Memory B cell (primary cell): Measurements from ENCODE around the gene HNRNPU.

ENCODE experiments used
- ATAC-seq: fragments of 150-1000 bp; cut with Tn5 transposase; 2 replicates; pipeline ENCODE4 v1.10.0; 2021; ENCODE audit warnings: low read depth, mild to moderate bottlenecking, moderate library complexity
- DNase-seq, 2 donors: peaks; one replicate each; pipeline ENCODE4 v3.0.0; 2022; ENCODE audit warnings: low spot score in 2 of 2
- H3K27ac Mint-ChIP-seq: one replicate; pipeline ENCODE4 v1.8.0; 2022; ENCODE audit warnings: mild to moderate bottlenecking, moderate library complexity, mixed read lengths
- H3K27me3 Mint-ChIP-seq: one replicate; pipeline ENCODE4 v1.8.0; 2022; ENCODE audit warnings: mixed read lengths
- H3K36me3 Mint-ChIP-seq: one replicate; pipeline ENCODE4 v1.8.0; 2022; ENCODE audit warnings: mild to moderate bottlenecking, mixed read lengths
- H3K4me1 Mint-ChIP-seq: one replicate; pipeline ENCODE4 v1.8.0; 2022; ENCODE audit warnings: mixed read lengths
- H3K4me3 Mint-ChIP-seq: one replicate; pipeline ENCODE4 v1.8.0; 2022; ENCODE audit warnings: mild to moderate bottlenecking, moderate library complexity, mixed read lengths
- H3K9me3 Mint-ChIP-seq: one replicate; pipeline ENCODE4 v1.8.0; 2022; ENCODE audit warnings: mixed read lengths

HNRNPU gene

GRCh38 chr1:244817415-244817894, 46.9 kb downstream of the HNRNPU start:
- Mint-ChIP-seq H3K4me3 (no peak overlapping the region), H3K27me3 (no peaks in the 10 kb centered on the region), H3K9me3 (no peaks in the 10 kb centered on the region), H3K27ac (peak overlapping the region; percentile 35), H3K36me3 (no peaks in the 10 kb centered on the region), H3K4me1 (peaks cover 22% of the 10 kb centered on the region)
- DNase-seq (no peak), ATAC-seq (no peak)

- peak overlapping the region; percentile 74 for H3K27ac Mint-ChIP-seq
- no peaks in the 10 kb centered on the region for H3K36me3 Mint-ChIP-seq
- DNase-seq = peak; percentile 37 to 44
- H3K9me3 Mint-ChIP-seq = no peaks in the 10 kb centered on the region
- no peaks in the 10 kb centered on the region for H3K27me3 Mint-ChIP-seq
- peaks cover 22% of the 10 kb centered on the region for H3K4me1 Mint-ChIP-seq
- H3K4me3 Mint-ChIP-seq = peak overlapping the region; percentile 87
- peak; percentile 76 for ATAC-seq
Measured at GRCh38 chr1:244815600-244816099, 48.7 kb downstream of the HNRNPU start.

GRCh38 chr1:244813327-244813726, 51.0 kb downstream of the HNRNPU start:
- H3K36me3 Mint-ChIP-seq = no peaks in the 10 kb centered on the region

GRCh38 chr1:244810221-244810620, 54.1 kb downstream of the HNRNPU start:
- Mint-ChIP-seq H3K4me3 (no peak overlapping the region), H3K27me3 (no peaks in the 10 kb centered on the region), H3K36me3 (no peaks in the 10 kb centered on the region), H3K4me1 (peaks cover 9% of the 10 kb centered on the region), H3K27ac (peak overlapping the region; percentile 28), H3K9me3 (no peaks in the 10 kb centered on the region)
- ATAC-seq (no peak), DNase-seq (no peak)

More at GRCh38 chr1:244813327-244813726, 51.0 kb downstream of the HNRNPU start:
- no peaks in the 10 kb centered on the region for H3K27me3 Mint-ChIP-seq
- DNase-seq = no peak
- no peak overlapping the region for H3K4me3 Mint-ChIP-seq
- ATAC-seq = no peak
- no peaks in the 10 kb centered on the region for H3K9me3 Mint-ChIP-seq
- peaks cover 22% of the 10 kb centered on the region for H3K4me1 Mint-ChIP-seq
- no peak overlapping the region for H3K27ac Mint-ChIP-seq

- Mint-ChIP-seq H3K4me3 (no peak overlapping the region), H3K9me3 (no peaks in the 10 kb centered on the region)
Measured at GRCh38 chr1:244807138-244807537, 57.2 kb downstream of the HNRNPU start.

GRCh38 chr1:244804841-244805240, 59.5 kb downstream of the HNRNPU start:
- Mint-ChIP-seq H3K27ac (no peak overlapping the region), H3K36me3 (no peaks in the 10 kb centered on the region), H3K4me3 (no peak overlapping the region), H3K9me3 (no peaks in the 10 kb centered on the region), H3K4me1 (peaks cover 5% of the 10 kb centered on the region), H3K27me3 (peaks cover 1% of the 10 kb centered on the region)
- DNase-seq (no peak), ATAC-seq (no peak)

More at GRCh38 chr1:244807138-244807537, 57.2 kb downstream of the HNRNPU start:
- no peaks in the 10 kb centered on the region for H3K36me3 Mint-ChIP-seq
- H3K27me3 Mint-ChIP-seq = peaks cover 1% of the 10 kb centered on the region
- DNase-seq = no peak
- H3K27ac Mint-ChIP-seq = no peak overlapping the region
- H3K4me1 Mint-ChIP-seq = no peaks in the 10 kb centered on the region
- ATAC-seq = no peak

GRCh38 chr1:244802556-244803239, 61.6 kb downstream of the HNRNPU start:
- H3K9me3 Mint-ChIP-seq = no peaks in the 10 kb centered on the region
- DNase-seq (no peak), ATAC-seq (no peak)
- H3K27ac Mint-ChIP-seq = no peak overlapping the region
- H3K27me3 Mint-ChIP-seq = peaks cover 1% of the 10 kb centered on the region
- no peak overlapping the region for H3K4me3 Mint-ChIP-seq
- no peaks in the 10 kb centered on the region for H3K36me3 Mint-ChIP-seq
- H3K4me1 Mint-ChIP-seq = peaks cover 5% of the 10 kb centered on the region

GRCh38 chr1:244802041-244802440, 62.3 kb downstream of the HNRNPU start:
- Mint-ChIP-seq H3K4me3 (no peak overlapping the region), H3K4me1 (peaks cover 5% of the 10 kb centered on the region), H3K36me3 (no peaks in the 10 kb centered on the region), H3K27me3 (peaks cover 2% of the 10 kb centered on the region), H3K27ac (no peak overlapping the region), H3K9me3 (no peaks in the 10 kb centered on the region)
- no peak for DNase-seq
- ATAC-seq = no peak

- Mint-ChIP-seq H3K36me3 (no peaks in the 10 kb centered on the region), H3K9me3 (no peaks in the 10 kb centered on the region), H3K4me1 (peaks cover 8% of the 10 kb centered on the region), H3K4me3 (peak overlapping the region; percentile 66), H3K27ac (no peak overlapping the region), H3K27me3 (peaks cover 5% of the 10 kb centered on the region)
- peak; percentile 34 to 41 for DNase-seq
- ATAC-seq = peak; percentile 92
Measured at GRCh38 chr1:244801246-244801645, 63.1 kb downstream of the HNRNPU start.

GRCh38 chr1:244800821-244801220, 63.5 kb downstream of the HNRNPU start:
- Mint-ChIP-seq H3K4me3 (no peak overlapping the region), H3K27ac (no peak overlapping the region), H3K27me3 (peaks cover 5% of the 10 kb centered on the region), H3K9me3 (no peaks in the 10 kb centered on the region), H3K4me1 (peaks cover 8% of the 10 kb centered on the region), H3K36me3 (no peaks in the 10 kb centered on the region)
- DNase-seq = no peak
- peak; percentile 9 for ATAC-seq
